Glutamatergic neuron (in vitro differentiated cells): ENCODE measurements around the gene ANKDD1B. TPM values are rescaled to one million over a fixed set of nuclear protein-coding genes. Genes with fewer than 3 reads are reported as not detected.
"Not testable (repeated sequence)": the region's sequence is repeated elsewhere in the genome, so short reads cannot be mapped to it uniquely, and the experiment has no call there.

ENCODE experiments used
- DNase-seq: peaks from one replicate; pipeline ENCODE4 v3.0.0; 2022
- H3K27ac Mint-ChIP-seq: one replicate; pipeline ENCODE4 v1.8.0; 2020; ENCODE audit warnings: mild to moderate bottlenecking, mixed read lengths, inconsistent platforms; ENCODE audit not compliant: unreplicated experiment
- H3K27me3 Mint-ChIP-seq: one replicate; pipeline ENCODE4 v1.8.0; 2020; ENCODE audit warnings: mild to moderate bottlenecking, moderate library complexity, mixed read lengths, inconsistent platforms; ENCODE audit not compliant: unreplicated experiment
- H3K36me3 Mint-ChIP-seq: one replicate; pipeline ENCODE4 v1.8.0; 2020; ENCODE audit warnings: mild to moderate bottlenecking, mixed read lengths, inconsistent platforms; ENCODE audit not compliant: unreplicated experiment
- H3K4me1 Mint-ChIP-seq: one replicate; pipeline ENCODE4 v1.8.0; 2020; ENCODE audit warnings: mild to moderate bottlenecking, low read depth, mixed read lengths, inconsistent platforms; ENCODE audit not compliant: unreplicated experiment
- H3K4me3 Mint-ChIP-seq: one replicate; pipeline ENCODE4 v1.8.0; 2020; ENCODE audit warnings: mild to moderate bottlenecking, mixed read lengths, inconsistent platforms; ENCODE audit not compliant: unreplicated experiment
- H3K9me3 Mint-ChIP-seq: one replicate; pipeline ENCODE4 v1.8.0; 2020; ENCODE audit warnings: mild to moderate bottlenecking, moderate library complexity, mixed read lengths, inconsistent platforms; ENCODE audit not compliant: unreplicated experiment
- CTCF ChIP-seq: fragments of 200-600 bp; sonication (generic); IDR thresholded peaks from one replicate; pipeline ENCODE4 v1.5.0; 2021; ENCODE audit not compliant: partially characterized antibody, unreplicated experiment
- total RNA-seq: library from RNA; stranded (reverse); fragmentation: NEBNext Ultra II Directional; extraction: Animal tissue kit (Norgen Biotek cat#: 25700); gene quantifications from one replicate; pipeline ENCODE4 v1.2.1, GENCODE V29; 2021; ENCODE audit not compliant: unreplicated experiment

ANKDD1B gene
- total RNA-seq, 1 donor from 2014 or later: 2.3 TPM

- DNase-seq: no peak
- Mint-ChIP-seq H3K4me3 (no peak overlapping the region), H3K4me1 (no peaks in the 10 kb centered on the region), H3K9me3 (no peaks in the 10 kb centered on the region), H3K27ac (no peak overlapping the region), H3K27me3 (no peaks in the 10 kb centered on the region), H3K36me3 (no peaks in the 10 kb centered on the region)
- TF ChIP-seq CTCF: no peak
These were observed 39.7 kb upstream of the ANKDD1B start for GRCh38 chr5:75571547-75571946.

GRCh38 chr5:75574791-75575190, 36.5 kb upstream of the ANKDD1B start:
- Mint-ChIP-seq H3K27ac (no peak overlapping the region), H3K36me3 (no peaks in the 10 kb centered on the region), H3K9me3 (no peaks in the 10 kb centered on the region), H3K27me3 (no peaks in the 10 kb centered on the region), H3K4me1 (no peaks in the 10 kb centered on the region), H3K4me3 (no peak overlapping the region)
- no peak for DNase-seq
- TF ChIP-seq CTCF: no peak

- H3K4me3 Mint-ChIP-seq, DNase-seq, H3K27ac Mint-ChIP-seq, H3K27me3 Mint-ChIP-seq, H3K9me3 Mint-ChIP-seq, H3K36me3 Mint-ChIP-seq, H3K4me1 Mint-ChIP-seq: not testable (repeated sequence)
These were observed 33.0 kb upstream of the ANKDD1B start for GRCh38 chr5:75578280-75578679.

GRCh38 chr5:75584641-75585040, 26.6 kb upstream of the ANKDD1B start:
- Mint-ChIP-seq H3K27ac (no peak overlapping the region), H3K4me3 (no peak overlapping the region), H3K4me1 (no peaks in the 10 kb centered on the region), H3K27me3 (no peaks in the 10 kb centered on the region), H3K36me3 (no peaks in the 10 kb centered on the region), H3K9me3 (no peaks in the 10 kb centered on the region)
- no peak for DNase-seq
- TF ChIP-seq CTCF: no peak

- no peak for DNase-seq
- TF ChIP-seq CTCF: no peak
- no peak overlapping the region for H3K27ac Mint-ChIP-seq
- no peaks in the 10 kb centered on the region for H3K36me3 Mint-ChIP-seq
- no peak overlapping the region for H3K4me3 Mint-ChIP-seq
- H3K9me3 Mint-ChIP-seq: no peaks in the 10 kb centered on the region
- no peaks in the 10 kb centered on the region for H3K27me3 Mint-ChIP-seq
- no peaks in the 10 kb centered on the region for H3K4me1 Mint-ChIP-seq
These were observed 22.6 kb upstream of the ANKDD1B start for GRCh38 chr5:75588666-75589065.

- Mint-ChIP-seq H3K4me1 (peaks cover 19% of the 10 kb centered on the region), H3K9me3 (peaks cover under 1% of the 10 kb centered on the region), H3K36me3 (no peaks in the 10 kb centered on the region), H3K4me3 (no peak overlapping the region), H3K27me3 (no peaks in the 10 kb centered on the region), H3K27ac (no peak overlapping the region)
- TF ChIP-seq CTCF: no peak
- no peak for DNase-seq
These were observed 10.7 kb upstream of the ANKDD1B start for GRCh38 chr5:75600535-75600934.
